Measurements from ENCODE around the gene OSBPL2. TPM values are rescaled to one million over a fixed set of nuclear protein-coding genes. Genes with fewer than 3 reads are reported as not detected.

OSBPL2 gene
- polyA plus RNA-seq, 1 donor: 33.0 TPM

DNA sequence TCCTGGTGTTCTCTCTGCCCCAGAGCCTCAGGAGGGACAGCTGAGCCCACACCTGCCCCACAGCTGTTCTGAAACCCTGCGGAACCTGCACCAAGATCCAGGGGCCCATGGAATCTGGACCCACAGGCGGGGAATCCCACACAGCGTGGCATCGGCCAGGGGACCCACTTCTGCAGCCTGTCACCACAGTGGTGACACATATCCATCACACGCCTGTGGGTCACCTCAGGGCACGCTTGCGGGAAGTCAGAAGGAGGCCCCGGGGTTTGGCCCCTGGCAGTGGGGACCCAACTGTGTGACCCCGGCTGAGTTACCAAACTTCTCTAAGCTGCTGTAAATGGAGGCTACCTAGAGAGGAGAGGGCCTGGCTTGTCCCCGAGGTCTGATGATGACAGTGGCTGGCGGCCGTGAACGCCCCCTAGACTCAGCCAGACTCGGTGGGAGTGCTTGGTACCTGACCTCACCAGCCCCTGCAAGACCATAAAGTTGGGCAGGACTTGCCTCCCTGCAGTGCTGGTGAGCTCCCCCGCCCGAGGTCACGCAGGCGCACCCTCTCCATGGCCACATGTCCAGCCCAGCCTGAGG, 16.0 kb upstream of the OSBPL2 start:
- DNase-seq (ENCODE audit: low read depth): no peak

DNA sequence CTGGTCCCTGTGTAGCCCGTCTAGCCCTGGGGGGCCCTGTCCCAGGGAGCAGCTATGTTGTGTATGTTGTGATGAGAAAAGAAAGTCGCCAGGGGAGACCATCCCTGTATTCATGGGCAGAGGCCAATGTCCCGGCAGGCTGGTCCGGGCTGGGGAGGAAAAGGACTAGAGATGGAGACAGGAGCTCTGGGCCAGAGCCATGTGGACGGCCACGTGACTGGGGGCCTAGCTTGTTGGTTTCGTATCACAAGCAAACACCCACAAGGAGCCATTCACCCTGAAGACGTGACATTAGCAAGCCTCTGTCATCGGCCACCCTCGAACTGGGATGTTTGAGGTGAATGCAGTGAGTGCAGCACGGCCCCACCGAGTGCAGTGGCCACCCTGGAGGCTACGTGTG, 15.3 kb upstream of the OSBPL2 start:
- DNase-seq (ENCODE audit: low read depth): no peak

DNA sequence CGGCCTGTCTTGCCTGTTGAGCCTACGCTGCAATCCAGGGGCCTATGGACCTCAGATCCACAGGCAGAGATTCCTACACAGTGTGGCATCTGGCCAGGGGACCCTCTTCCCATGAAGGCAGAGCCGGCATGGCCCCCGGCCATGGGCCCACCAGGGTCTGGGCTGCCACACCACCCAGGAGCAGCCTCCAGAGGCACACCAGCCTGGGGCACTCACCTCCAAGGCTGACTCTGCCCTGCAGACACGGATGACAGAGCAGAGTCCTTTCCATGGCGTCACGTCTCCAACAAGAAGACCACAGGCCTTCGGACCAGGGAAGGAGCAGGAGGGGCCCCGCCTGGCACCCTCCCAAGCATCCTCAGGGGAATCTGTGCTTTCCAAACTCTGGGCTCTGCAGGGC, 14.8 kb upstream of the OSBPL2 start:
- no peak for DNase-seq (ENCODE audit: low read depth)

- DNase-seq (ENCODE audit: low read depth): no peak
Observed at GRCh38 chr20:62224113-62224855, 14.0 kb upstream of the OSBPL2 start.

DNA sequence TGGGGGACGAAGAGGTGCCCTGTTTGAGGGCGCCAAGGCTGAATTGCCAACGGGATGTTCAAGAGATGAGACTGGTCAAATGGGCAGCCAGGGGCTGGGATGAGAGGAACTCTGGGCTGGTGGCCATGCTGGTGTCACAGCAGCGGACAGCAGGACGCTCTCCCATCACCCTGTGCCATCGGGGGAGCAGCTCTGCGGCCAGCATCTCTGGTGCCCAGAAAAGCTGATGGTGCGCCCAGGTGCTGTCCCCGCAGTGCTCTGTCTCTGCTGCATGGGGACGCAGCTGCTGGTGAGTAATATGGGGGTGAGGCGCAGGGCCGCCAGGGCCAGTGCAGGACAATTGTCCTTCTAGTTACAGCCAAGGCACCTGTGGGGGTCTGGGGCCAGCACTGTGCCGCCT, 13.3 kb upstream of the OSBPL2 start:
- no peak for DNase-seq (ENCODE audit: low read depth)

GRCh38 chr20:62225820-62226635, 12.3 kb upstream of the OSBPL2 start:
- DNase-seq (ENCODE audit: low read depth): no peak

- no peak for DNase-seq (ENCODE audit: low read depth)
Observed at GRCh38 chr20:62226707-62227590, 11.4 kb upstream of the OSBPL2 start.

GRCh38 chr20:62227591-62227976, 10.7 kb upstream of the OSBPL2 start:
- no peak for DNase-seq (ENCODE audit: low read depth)

GRCh38 chr20:62227977-62228958, 10.1 kb upstream of the OSBPL2 start:
- DNase-seq (ENCODE audit: low read depth): no peak

- DNase-seq (ENCODE audit: low read depth): no peak
Observed at GRCh38 chr20:62228982-62229545, 9.3 kb upstream of the OSBPL2 start.

- no peak for DNase-seq (ENCODE audit: low read depth)
Observed at GRCh38 chr20:62229667-62230066, 8.7 kb upstream of the OSBPL2 start.

GRCh38 chr20:62230276-62230675, 8.0 kb upstream of the OSBPL2 start:
- DNase-seq (ENCODE audit: low read depth): no peak

- DNase-seq (ENCODE audit: low read depth): no peak
Observed at GRCh38 chr20:62230696-62231095, 7.6 kb upstream of the OSBPL2 start.

DNA sequence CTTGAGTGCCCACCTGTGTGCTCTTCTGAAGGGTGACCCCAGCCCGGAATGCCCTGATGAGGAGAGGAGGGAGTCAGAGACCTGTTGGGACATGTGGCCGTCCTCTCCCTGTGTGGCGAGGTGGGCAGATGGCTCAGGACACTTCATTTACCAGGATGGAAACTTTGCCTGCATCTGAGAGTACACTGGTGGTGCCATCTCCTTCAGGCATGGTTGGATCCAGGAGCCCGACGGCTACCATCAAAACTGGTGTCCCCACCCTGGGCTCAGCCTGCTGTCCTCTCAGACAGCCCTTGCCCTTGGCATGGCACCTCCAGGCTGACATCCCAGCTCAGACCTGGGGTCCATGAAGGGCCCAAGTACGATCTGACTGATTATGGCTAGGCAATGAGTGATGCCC, 7.0 kb upstream of the OSBPL2 start:
- no peak for DNase-seq (ENCODE audit: low read depth)

DNA sequence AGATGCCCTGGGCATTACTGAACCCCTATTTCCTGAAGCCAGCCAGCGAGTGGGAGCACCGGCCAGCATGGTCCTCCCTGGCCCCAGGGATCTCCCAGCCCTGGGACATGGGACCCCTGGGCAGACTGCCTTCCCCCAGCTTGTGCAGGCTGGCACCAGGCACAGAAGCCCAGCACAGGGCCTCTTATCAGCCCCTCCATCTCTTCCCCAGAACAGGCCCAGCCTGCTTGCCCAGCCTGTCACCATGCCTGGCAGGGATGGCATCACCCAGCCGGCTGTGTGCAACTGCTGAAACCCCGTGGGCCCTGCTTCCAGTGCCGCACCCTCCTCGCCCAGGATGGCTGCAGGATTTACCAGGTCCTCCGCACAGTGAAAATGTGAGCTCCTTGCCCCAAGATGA, 6.1 kb upstream of the OSBPL2 start:
- no peak for DNase-seq (ENCODE audit: low read depth)

DNA sequence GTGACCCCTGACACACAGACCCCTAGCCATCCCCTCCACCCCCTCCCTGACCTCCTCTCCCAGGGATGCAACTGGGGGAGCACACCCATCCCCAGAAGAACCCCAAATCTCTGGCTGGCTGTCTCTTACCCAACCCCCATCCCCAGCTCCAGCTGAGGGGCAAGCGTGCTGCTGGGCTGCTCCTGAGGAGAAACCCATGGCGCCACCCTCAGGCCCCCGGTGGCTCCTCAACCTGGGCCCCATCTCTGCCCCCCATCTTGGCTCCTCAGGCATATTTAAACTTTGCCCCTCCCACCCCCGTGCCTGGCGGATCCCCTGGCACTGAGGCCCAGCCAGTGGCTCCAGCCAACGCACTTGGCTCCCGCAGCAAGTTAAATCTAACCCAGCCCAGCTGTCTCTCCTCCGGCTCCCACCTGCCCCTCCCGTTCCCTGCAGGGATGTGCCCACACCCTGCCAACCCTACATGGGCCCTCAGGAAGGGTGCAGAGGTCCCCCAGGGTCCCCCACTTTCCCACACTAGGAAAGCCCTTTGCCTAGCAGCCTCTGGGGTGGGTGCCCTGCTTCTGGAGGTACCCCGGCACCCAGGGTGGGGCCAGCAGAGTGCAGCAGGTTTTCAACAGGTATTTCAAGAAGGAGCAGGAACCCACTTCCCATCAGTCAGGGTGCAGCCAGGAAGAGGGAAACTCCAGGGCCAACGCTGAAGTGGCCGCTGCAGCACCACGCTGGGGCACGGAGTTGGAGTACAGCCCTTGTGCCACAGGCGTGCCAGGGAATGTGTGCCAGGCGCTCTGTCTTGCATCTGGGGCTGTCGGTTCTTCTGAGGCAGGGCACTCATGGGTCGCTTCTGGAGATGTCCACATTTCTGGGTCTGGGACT, 5.3 kb upstream of the OSBPL2 start:
- DNase-seq (ENCODE audit: low read depth): no peak

DNA sequence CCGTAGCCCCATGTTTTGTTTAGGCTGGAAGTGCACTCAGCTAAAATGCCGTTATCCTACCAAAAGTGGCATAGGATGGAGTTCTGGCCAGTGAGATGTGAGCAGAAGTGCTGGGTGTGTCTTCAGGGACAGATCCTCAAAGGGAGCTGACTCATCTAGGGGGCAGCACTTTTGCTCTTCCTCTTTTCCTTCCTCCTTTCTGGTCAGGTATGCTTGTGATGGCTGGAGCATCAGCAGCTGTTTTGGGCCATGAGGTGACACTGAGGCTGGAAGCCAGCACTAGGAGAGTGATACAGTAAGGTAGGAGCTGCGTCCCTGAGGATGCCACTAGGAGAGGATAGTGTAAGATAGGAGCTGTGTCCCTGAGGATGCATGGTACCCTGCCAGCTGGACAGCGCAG, 4.6 kb upstream of the OSBPL2 start:
- DNase-seq (ENCODE audit: low read depth): no peak

GRCh38 chr20:62234339-62234738, 4.0 kb upstream of the OSBPL2 start:
- no peak for DNase-seq (ENCODE audit: low read depth)
